Islet of Langerhans (tissue), 1 donor: Measurements from ENCODE around the gene B3GNT7.
"Not testable (repeated sequence)": the region's sequence is repeated elsewhere in the genome, so short reads cannot be mapped to it uniquely, and the experiment has no call there.

Source experiments
- FAIRE-seq: peaks from one replicate; lab custom pipeline; 2011; peaks lifted over from hg19 to GRCh38; lab: Jason Lieb, UNC

B3GNT7 gene

GRCh38 chr2:231385429-231385828 lies 10.1 kb upstream of the B3GNT7 start:
- no peak for FAIRE-seq

GRCh38 chr2:231386446-231386845 lies 9.1 kb upstream of the B3GNT7 start:
- FAIRE-seq, result no peak

GRCh38 chr2:231387904-231388724 lies 7.4 kb upstream of the B3GNT7 start:
- no peak for FAIRE-seq

GRCh38 chr2:231388725-231389346 lies 6.7 kb upstream of the B3GNT7 start:
- FAIRE-seq, result no peak

GRCh38 chr2:231390667-231391066 lies 4.8 kb upstream of the B3GNT7 start:
- FAIRE-seq, result no peak

- no peak for FAIRE-seq
Observed at GRCh38 chr2:231391981-231392380, 3.5 kb upstream of the B3GNT7 start.

- FAIRE-seq, result no peak
Observed at GRCh38 chr2:231392431-231393148, 2.9 kb upstream of the B3GNT7 start.

- FAIRE-seq, result no peak
Observed at GRCh38 chr2:231393149-231394131, 2.1 kb upstream of the B3GNT7 start.

- no peak for FAIRE-seq
Observed at GRCh38 chr2:231394211-231395141, 1.0 kb upstream of the B3GNT7 start.

GRCh38 chr2:231396058-231396821 lies 730 bp downstream of the B3GNT7 start:
- no peak for FAIRE-seq

GRCh38 chr2:231397011-231397927 lies 1.8 kb downstream of the B3GNT7 start:
- no peak for FAIRE-seq

- FAIRE-seq, result no peak
Observed at GRCh38 chr2:231397928-231398294, 2.4 kb downstream of the B3GNT7 start.

GRCh38 chr2:231398585-231398984 lies 3.1 kb downstream of the B3GNT7 start:
- FAIRE-seq, result no peak

GRCh38 chr2:231399046-231399852 lies 3.7 kb downstream of the B3GNT7 start:
- FAIRE-seq, result no peak

GRCh38 chr2:231399853-231400680 lies 4.6 kb downstream of the B3GNT7 start:
- no peak for FAIRE-seq

- FAIRE-seq, result not testable (repeated sequence)
Observed at GRCh38 chr2:231400681-231401080, 5.2 kb downstream of the B3GNT7 start.

- FAIRE-seq, result not testable (repeated sequence)
Observed at GRCh38 chr2:231401101-231401500, 5.6 kb downstream of the B3GNT7 start.
